Bronchial smooth muscle cell (primary cell): Measurements from ENCODE around the gene CEP41. TPM values are rescaled to one million over a fixed set of nuclear protein-coding genes. Genes with fewer than 3 reads are reported as not detected.

Experiments used
- total RNA-seq: library from RNA; depleted of rRNA; stranded (reverse); fragments of >200 nt; gene quantifications from 2 replicates; pipeline ENCODE4 v1.2.1, GENCODE V29; 2014

CEP41 gene
- 5.8 and 6.0 TPM in 2 replicates for total RNA-seq

GRCh38 chr7:130440527-130441365 lies at the start of gene CEP41:
Gene CEP41 (minus strand): TSS chr7:130441016. CDS start chr7:130440966, 50 bp downstream.

GRCh38 chr7:130379921-130380860 lies 60.6 kb downstream of the CEP41 start, which contains the start of gene CPA1:
Gene CPA1 (plus strand): TSS chr7:130380494. CDS start chr7:130380521, 27 bp downstream.

GRCh38 chr7:130344271-130344866 lies 96.4 kb downstream of the CEP41 start, which contains the start of gene CPA5:
Gene CPA5 (plus strand): TSS chr7:130344816. CDS start chr7:130346486, 1,670 bp downstream.

Other genes starting within 250 kb of the CEP41 start
- gene TMEM209, start 235.6 kb downstream of the CEP41 start, total RNA-seq: 4.7 and 7.6 TPM in 2 replicates
- 0.09 TPM in 1 of 2 replicates, not detected in the other for gene SSMEM1, start 233.2 kb downstream of the CEP41 start, total RNA-seq
- gene CPA2, start 174.2 kb downstream of the CEP41 start, total RNA-seq: under 0.01 TPM in 1 of 2 replicates, not detected in the other
- gene CPA4, start 147.9 kb downstream of the CEP41 start, total RNA-seq: 2.7 and 10.6 TPM in 2 replicates
- gene CPA5, start 96.2 kb downstream of the CEP41 start, total RNA-seq: under 0.01 TPM in 1 of 2 replicates, not detected in the other
- 0.09 TPM in 1 of 2 replicates, not detected in the other for gene CPA1, start 60.5 kb downstream of the CEP41 start, total RNA-seq
- gene MEST, start 51.1 kb upstream of the CEP41 start, total RNA-seq: 4.6 and 18.0 TPM in 2 replicates
- 31.3 and 38.5 TPM in 2 replicates for gene COPG2, start 227.7 kb upstream of the CEP41 start, total RNA-seq
- gene TSGA13, start 245.5 kb upstream of the CEP41 start, total RNA-seq: not detected in 2 replicates